CD4-positive, alpha-beta T cell treated with Interleukin-21 for 1 hour (primary cell): ENCODE data around the gene CDK5R2.
"Not testable (repeated sequence)": the region's sequence is repeated elsewhere in the genome, so short reads cannot be mapped to it uniquely, and the experiment has no call there.

Source experiments
- DNase-seq: peaks from one replicate; pipeline ENCODE4 v3.0.0-alpha.2; 2020

CDK5R2 gene

GRCh38 chr2:218959141-218959731 lies at the start of gene CDK5R2:
TSS of gene CDK5R2 (plus strand) at chr2:218959666. CDS start at chr2:218959821, 155 bp downstream.
- DNase-seq, result peak; percentile 73

GRCh38 chr2:218910741-218911140 lies 48.7 kb upstream of the CDK5R2 start:
- DNase-seq, result no peak

GRCh38 chr2:218920504-218920903 lies 39.0 kb upstream of the CDK5R2 start:
- no peak for DNase-seq

- DNase-seq, result no peak
Observed at GRCh38 chr2:218924757-218925156, 34.7 kb upstream of the CDK5R2 start.

- DNase-seq, result no peak
Observed at GRCh38 chr2:218925434-218925833, 34.0 kb upstream of the CDK5R2 start.

- no peak for DNase-seq
Observed at GRCh38 chr2:218927422-218927821, 32.0 kb upstream of the CDK5R2 start.

- no peak for DNase-seq
Observed at GRCh38 chr2:218927876-218928275, 31.6 kb upstream of the CDK5R2 start.

- DNase-seq, result not testable (repeated sequence)
Observed at GRCh38 chr2:218930488-218930887, 29.0 kb upstream of the CDK5R2 start.

GRCh38 chr2:218931751-218932150 lies 27.7 kb upstream of the CDK5R2 start:
- not testable (repeated sequence) for DNase-seq

- no peak for DNase-seq
Observed at GRCh38 chr2:218944759-218945404, 14.6 kb upstream of the CDK5R2 start.

GRCh38 chr2:218946621-218947020 lies 12.8 kb upstream of the CDK5R2 start:
- DNase-seq, result no peak

GRCh38 chr2:218952160-218952559 lies 7.3 kb upstream of the CDK5R2 start:
- no peak for DNase-seq

GRCh38 chr2:218953366-218953954 lies 6.0 kb upstream of the CDK5R2 start:
- DNase-seq, result no peak

GRCh38 chr2:218954541-218955300 lies 4.7 kb upstream of the CDK5R2 start:
- no peak for DNase-seq

- no peak for DNase-seq
Observed at GRCh38 chr2:218956039-218956438, 3.4 kb upstream of the CDK5R2 start.

GRCh38 chr2:218957671-218958070 lies 1.8 kb upstream of the CDK5R2 start:
- DNase-seq, result no peak

GRCh38 chr2:218958276-218958675 lies 1.2 kb upstream of the CDK5R2 start:
- no peak for DNase-seq

- no peak for DNase-seq
Observed at GRCh38 chr2:218959761-218960308, 369 bp downstream of the CDK5R2 start.

- DNase-seq, result no peak
Observed at GRCh38 chr2:218960309-218961165, 1.1 kb downstream of the CDK5R2 start.

GRCh38 chr2:218961229-218961628 lies 1.8 kb downstream of the CDK5R2 start:
- DNase-seq, result no peak

- DNase-seq, result no peak
Observed at GRCh38 chr2:218961651-218962570, 2.4 kb downstream of the CDK5R2 start.
